Activated T-cell treated with anti-CD3 and anti-CD28 coated beads for 24 hours (primary cell): ENCODE results near the gene GDF2.

Experiments
- DNase-seq: peaks from one replicate; pipeline ENCODE4 v3.0.0-alpha.2; 2020; ENCODE audit warnings: low read depth

GDF2 gene

GRCh38 chr10:47322300-47323061 is at the start of gene GDF2:
Gene GDF2, plus strand, starts transcription at chr10:47322454. Its CDS starts 215 bp downstream, at chr10:47322669.
- DNase-seq, result no peak

- no peak for DNase-seq
Measured at GRCh38 chr10:47276071-47276470, 46.2 kb upstream of the GDF2 start.

DNA sequence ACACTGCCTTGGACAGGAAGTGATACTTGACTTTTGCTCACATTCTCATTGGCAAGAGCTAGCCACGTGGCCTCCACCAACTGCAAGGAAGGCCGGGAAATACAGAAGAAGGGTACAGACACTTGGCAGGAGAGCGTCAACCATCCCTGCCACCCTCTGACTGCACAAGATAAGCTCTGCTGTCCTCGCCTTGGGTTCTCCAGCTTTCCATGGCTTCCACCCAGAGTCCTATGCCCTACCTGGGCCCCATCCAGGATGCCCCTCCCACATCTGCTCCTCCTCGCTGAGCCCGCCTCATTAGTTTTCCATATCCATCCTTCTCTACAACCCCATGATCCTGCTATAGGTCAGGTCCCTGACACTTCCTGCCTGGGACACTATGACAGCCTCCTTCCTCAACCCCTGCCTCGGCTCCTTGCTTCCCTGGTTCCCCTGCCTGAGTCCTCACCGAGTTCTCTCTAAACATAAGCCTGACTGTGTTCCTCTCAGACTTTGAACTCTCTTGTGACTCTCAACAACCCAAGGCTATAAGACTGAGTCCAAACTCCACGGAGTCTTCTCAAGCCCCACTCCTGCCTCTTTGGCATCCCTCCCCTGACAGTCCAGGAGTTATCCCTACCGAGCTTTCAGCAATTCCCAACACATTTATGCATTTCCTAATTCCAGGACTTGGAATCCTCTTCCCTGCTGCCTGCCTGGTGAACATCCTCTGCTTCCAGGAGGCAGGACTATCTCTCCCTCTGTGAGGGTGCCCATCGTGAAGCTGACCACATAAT is 45.5 kb upstream of the GDF2 start:
- DNase-seq, result no peak

GRCh38 chr10:47277352-47278151 is 44.7 kb upstream of the GDF2 start:
- DNase-seq, result peak; percentile 38

DNA sequence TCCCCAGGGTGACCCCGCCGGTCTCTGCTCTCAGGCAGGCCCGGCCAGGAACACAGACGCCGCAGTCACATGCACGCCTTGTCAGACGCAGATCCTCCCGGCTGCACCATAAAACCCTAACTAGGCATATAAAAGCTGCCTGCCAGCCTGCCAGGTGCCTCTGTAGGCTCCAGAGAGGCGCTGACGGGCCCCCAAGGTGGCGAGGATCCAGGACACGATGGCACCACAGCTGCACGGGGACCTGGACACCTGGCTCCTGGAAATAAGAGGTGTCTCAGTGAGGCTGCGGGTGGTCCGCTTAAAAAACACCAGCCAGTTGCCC is 44.1 kb upstream of the GDF2 start:
- DNase-seq, result no peak

DNA sequence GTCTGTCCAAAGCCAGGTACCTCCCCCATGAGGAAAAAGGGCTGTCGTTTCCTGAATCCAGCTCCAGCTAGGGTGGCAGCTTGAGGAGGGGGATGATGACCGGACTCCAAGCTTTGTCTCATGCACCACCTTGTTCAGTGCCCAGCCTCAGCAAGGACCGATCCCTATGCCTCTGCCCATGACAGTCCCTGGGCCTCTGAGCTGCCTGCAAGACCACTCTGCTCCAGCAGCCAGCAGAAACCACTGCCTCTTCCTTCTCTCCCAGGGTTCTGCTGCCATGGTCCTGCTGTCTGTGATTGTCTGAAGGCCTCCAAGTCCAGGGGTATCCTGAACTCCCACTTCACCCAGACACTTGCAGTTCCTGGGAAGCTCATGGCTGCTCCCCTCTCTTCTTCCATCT is 43.5 kb upstream of the GDF2 start:
- no peak for DNase-seq

GRCh38 chr10:47279276-47279675 is 43.0 kb upstream of the GDF2 start:
- no peak for DNase-seq

DNA sequence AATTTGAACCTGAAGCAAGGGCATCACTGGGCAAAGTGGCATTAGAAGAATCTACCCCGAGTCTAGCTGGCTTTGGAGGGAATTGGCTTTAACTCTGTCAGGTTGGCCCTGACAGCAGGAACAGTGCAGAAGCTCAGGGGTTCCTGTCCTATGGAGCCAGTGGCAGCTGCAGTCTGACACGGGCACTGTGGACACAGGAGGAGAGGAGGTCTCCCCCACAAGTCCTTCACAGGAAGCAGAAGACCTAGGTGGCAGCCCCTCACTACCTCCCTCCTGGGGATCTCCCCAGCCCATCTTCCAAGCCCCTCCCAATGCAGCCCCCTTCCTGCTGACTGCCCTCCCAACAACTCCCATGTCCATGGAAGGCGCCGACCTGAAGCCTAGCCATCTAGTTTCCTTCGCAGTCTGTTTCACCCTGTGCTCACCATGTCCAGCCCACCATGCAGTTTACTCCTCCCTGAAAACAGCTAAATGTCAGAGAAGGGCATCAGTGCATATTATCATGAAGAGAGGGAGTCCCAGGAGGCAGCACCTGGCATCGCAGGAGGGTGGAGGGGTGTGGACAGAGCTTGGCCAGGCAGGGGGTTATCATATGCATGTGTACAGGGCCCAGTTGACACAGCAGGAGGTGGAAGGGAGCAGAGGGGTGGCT is 40.1 kb upstream of the GDF2 start:
- DNase-seq, result no peak

GRCh38 chr10:47282657-47283018 is 39.6 kb upstream of the GDF2 start:
- no peak for DNase-seq

GRCh38 chr10:47283101-47283630 is 39.1 kb upstream of the GDF2 start:
- no peak for DNase-seq

DNA sequence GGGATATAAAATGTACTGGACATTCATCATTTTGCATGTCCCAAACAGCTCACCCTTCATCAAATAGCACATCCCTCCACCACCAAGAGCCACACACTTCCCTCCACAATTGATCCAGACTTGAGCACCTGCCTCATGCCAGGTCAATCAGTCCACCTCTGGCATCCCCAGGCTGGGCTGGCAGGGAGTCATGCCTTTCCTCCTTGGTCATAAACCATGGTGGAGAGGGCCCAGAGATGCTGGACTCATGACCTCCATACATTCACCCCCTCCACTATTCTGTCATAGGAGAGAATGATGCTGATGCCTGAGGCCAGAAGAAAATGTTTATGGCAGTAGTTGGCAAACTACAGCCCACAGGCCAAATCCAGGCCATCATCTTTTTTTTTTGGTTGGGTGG is 38.4 kb upstream of the GDF2 start:
- DNase-seq, result no peak

- DNase-seq, result no peak
Measured at GRCh38 chr10:47285381-47286115, 36.7 kb upstream of the GDF2 start.

GRCh38 chr10:47286116-47286505 is 36.1 kb upstream of the GDF2 start:
- no peak for DNase-seq

GRCh38 chr10:47286591-47287315 is 35.5 kb upstream of the GDF2 start:
- no peak for DNase-seq

DNA sequence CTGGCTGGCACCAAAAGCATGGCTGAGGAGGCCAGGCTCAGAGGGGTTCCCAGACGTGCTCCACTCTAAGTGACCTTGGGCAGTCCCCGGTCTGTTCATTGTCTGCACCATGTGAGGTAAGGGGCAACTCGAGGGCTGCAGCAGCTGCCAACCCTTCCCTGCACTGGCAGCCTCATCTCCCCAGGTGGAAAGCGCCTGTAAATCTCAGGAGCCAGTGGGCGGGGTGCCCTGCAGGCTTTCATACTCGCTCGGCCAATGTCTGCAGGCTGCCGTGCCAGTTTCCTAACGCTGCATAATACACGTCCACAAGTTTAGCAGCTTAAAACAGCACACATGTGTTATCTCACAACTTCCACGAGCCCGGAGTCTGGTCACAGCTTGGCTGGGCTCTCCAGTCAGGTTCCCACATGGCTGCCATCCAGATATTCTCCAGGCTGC is 34.9 kb upstream of the GDF2 start:
- no peak for DNase-seq

DNA sequence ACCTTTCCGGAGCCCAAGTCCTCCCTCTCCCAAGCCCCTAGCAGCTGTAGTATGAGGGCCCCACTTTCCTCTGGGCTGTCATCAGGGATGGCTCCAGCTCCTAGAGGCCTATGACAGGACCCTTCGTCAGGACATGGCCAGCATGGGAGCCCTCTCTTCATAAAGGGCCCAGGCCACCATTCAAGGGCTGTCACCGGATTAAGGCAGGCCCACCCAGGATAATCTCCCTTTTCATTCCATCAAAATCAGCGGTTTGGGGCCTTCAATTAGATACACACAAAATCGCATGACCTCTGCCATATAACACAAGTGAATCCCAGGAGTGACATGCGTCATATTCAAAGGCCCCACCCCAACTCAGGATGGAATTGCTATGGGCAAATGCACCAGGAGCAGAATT is 34.4 kb upstream of the GDF2 start:
- DNase-seq, result no peak

DNA sequence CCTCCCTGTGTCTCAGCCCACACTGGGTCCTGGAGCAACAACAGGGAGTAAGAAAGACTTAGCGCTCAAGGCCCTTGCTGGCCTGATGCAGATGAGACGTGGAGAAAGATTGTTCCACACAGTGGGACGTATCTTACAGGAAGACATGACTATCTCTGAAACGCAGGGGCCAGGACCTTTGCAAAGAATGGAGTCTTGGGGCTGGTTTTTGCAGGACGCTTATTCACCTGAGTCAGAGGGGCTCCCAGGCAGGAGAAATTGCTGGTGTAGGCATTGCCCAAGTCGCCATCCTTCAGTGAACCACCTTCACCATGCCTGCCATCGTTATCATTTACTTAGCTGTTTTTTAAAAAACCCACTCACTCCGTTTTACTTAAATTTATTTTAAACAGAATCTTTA is 34.0 kb upstream of the GDF2 start:
- DNase-seq, result no peak

GRCh38 chr10:47288916-47289495 is 33.2 kb upstream of the GDF2 start:
- no peak for DNase-seq

GRCh38 chr10:47289921-47290320 is 32.3 kb upstream of the GDF2 start:
- no peak for DNase-seq

DNA sequence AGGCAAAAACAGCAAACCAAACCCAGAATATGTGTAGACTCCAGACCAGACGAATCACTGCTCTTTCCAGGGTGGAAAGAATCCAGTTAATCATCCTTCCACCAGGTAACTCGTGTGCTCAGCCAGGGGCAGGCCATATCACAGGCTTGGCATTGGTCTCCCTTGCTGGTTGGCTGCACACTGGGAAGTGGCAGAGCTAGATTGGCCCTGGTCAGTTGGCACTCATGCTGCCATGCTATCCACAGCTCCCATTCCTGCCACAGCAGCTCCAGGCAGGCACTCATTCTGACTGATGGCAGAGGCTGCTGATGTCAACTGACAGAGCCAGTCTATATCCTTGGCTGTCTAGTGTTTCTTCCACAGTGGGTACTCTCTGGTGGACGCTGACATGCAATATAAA is 31.9 kb upstream of the GDF2 start:
- DNase-seq, result no peak
